AG09309 (cell line): Measurements from ENCODE around the gene RNF220.

ENCODE experiments used
- DNase-seq: peaks from one replicate; pipeline ENCODE4 v3.0.0-alpha.2; 2010; ENCODE audit warnings: low read depth
- H3K4me3 ChIP-seq: 2 replicates; pipeline ENCODE4 v1.5.1; 2011; ENCODE audit warnings: mild to moderate bottlenecking, low read depth, low read length, moderate library complexity; ENCODE audit not compliant: control insufficient read depth
- CTCF ChIP-seq: IDR thresholded peaks from 2 replicates; pipeline ENCODE4 v1.5.1; 2011; ENCODE audit warnings: mild to moderate bottlenecking, low read depth, low read length, inconsistent platforms; ENCODE audit not compliant: insufficient read depth, control insufficient read depth; ENCODE audit errors: missing control alignments

The RNF220 gene

GRCh38 chr1:44681905-44682882, 277.1 kb downstream of the RNF220 start:
- H3K4me3 ChIP-seq = no peak overlapping the region
- no peak for DNase-seq
- no peak for TF ChIP-seq CTCF

- no peak for TF ChIP-seq CTCF
- H3K4me3 ChIP-seq = no peak overlapping the region
- no peak for DNase-seq
These were observed 277.8 kb downstream of the RNF220 start for GRCh38 chr1:44682883-44683265.

- no peak for TF ChIP-seq CTCF
- no peak overlapping the region for H3K4me3 ChIP-seq
- DNase-seq = no peak
These were observed 279.5 kb downstream of the RNF220 start for GRCh38 chr1:44684525-44684924.

- H3K4me3 ChIP-seq = no peak overlapping the region
- DNase-seq = no peak
These were observed 280.2 kb downstream of the RNF220 start for GRCh38 chr1:44685218-44685617.

GRCh38 chr1:44685881-44686280, 280.8 kb downstream of the RNF220 start:
- H3K4me3 ChIP-seq = no peak overlapping the region
- DNase-seq = no peak
- no peak for TF ChIP-seq CTCF

More at GRCh38 chr1:44685218-44685617, 280.2 kb downstream of the RNF220 start:
- no peak for TF ChIP-seq CTCF

GRCh38 chr1:44688760-44689446, 283.8 kb downstream of the RNF220 start:
- TF ChIP-seq CTCF = no peak
- DNase-seq = no peak

More at GRCh38 chr1:44688760-44689446, 283.8 kb downstream of the RNF220 start:
- H3K4me3 ChIP-seq = no peak overlapping the region
